ENCODE data around the gene GJB2.

GJB2 gene

GRCh38 chr13:20192158-20192835 lies 441 bp downstream of the GJB2 start:
- DNase-seq (ENCODE audit: low spot score) = peak; percentile 60

GRCh38 chr13:20191311-20192157 lies 1.2 kb downstream of the GJB2 start:
- no peak for DNase-seq (ENCODE audit: low spot score)

GRCh38 chr13:20190481-20191310 lies 2.0 kb downstream of the GJB2 start:
- DNase-seq (ENCODE audit: low spot score) = no peak

- no peak for DNase-seq (ENCODE audit: low spot score)
These were observed 2.7 kb downstream of the GJB2 start for GRCh38 chr13:20190076-20190475.

GRCh38 chr13:20188667-20189553 lies 3.8 kb downstream of the GJB2 start:
- DNase-seq (ENCODE audit: low spot score) = no peak

GRCh38 chr13:20186771-20187170 lies 6.0 kb downstream of the GJB2 start:
- no peak for DNase-seq (ENCODE audit: low spot score)

- no peak for DNase-seq (ENCODE audit: low spot score)
These were observed 7.2 kb downstream of the GJB2 start for GRCh38 chr13:20185366-20186056.

GRCh38 chr13:20182231-20182846 lies 10.4 kb downstream of the GJB2 start:
- peak; percentile 86 for DNase-seq (ENCODE audit: low spot score)

GRCh38 chr13:20181188-20181587 lies 11.6 kb downstream of the GJB2 start:
- no peak for DNase-seq (ENCODE audit: low spot score)

- DNase-seq (ENCODE audit: low spot score) = no peak
These were observed 14.6 kb downstream of the GJB2 start for GRCh38 chr13:20178156-20178555.

- no peak for DNase-seq (ENCODE audit: low spot score)
These were observed 15.5 kb downstream of the GJB2 start for GRCh38 chr13:20177049-20177831.

- no peak for DNase-seq (ENCODE audit: low spot score)
These were observed 16.7 kb downstream of the GJB2 start for GRCh38 chr13:20175907-20176652.

- DNase-seq (ENCODE audit: low spot score) = no peak
These were observed 17.3 kb downstream of the GJB2 start for GRCh38 chr13:20175406-20175794.

- DNase-seq (ENCODE audit: low spot score) = peak; percentile 24
These were observed 17.9 kb downstream of the GJB2 start for GRCh38 chr13:20174656-20175405.

GRCh38 chr13:20173116-20173746 lies 19.5 kb downstream of the GJB2 start:
- DNase-seq (ENCODE audit: low spot score) = no peak

GRCh38 chr13:20171364-20171763 lies 21.4 kb downstream of the GJB2 start:
- no peak for DNase-seq (ENCODE audit: low spot score)

GRCh38 chr13:20170921-20171320 lies 21.8 kb downstream of the GJB2 start:
- no peak for DNase-seq (ENCODE audit: low spot score)

- no peak for DNase-seq (ENCODE audit: low spot score)
These were observed 24.3 kb downstream of the GJB2 start for GRCh38 chr13:20168396-20168795.
